Cortex of kidney (tissue), 1 donor: ENCODE results near the gene GRM1.

Experiments
- DNase-seq: peaks from one replicate; lab custom pipeline; 2025; lab: John Stamatoyannopoulos, UW

GRM1 gene

DNA sequence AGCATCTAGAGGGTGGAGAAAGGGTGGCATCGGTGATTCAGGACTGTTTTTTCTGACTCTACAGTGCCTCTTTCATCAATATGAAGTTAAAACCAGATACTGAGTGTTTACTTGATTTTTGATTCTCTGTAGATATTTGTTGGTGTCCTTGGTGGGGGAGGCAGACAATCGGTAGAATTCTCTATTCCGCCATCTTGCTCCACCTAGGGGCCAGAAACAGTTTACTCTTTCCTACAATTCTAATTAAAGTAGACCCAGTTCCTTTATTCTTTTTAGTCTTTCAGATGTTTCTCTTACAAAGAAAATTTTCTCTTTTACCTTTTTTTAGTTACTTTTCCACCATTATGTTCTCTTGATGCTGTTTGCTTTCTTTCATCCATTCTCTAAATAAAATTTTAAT lies 352.6 kb downstream of the GRM1 start:
- no peak for DNase-seq

DNA sequence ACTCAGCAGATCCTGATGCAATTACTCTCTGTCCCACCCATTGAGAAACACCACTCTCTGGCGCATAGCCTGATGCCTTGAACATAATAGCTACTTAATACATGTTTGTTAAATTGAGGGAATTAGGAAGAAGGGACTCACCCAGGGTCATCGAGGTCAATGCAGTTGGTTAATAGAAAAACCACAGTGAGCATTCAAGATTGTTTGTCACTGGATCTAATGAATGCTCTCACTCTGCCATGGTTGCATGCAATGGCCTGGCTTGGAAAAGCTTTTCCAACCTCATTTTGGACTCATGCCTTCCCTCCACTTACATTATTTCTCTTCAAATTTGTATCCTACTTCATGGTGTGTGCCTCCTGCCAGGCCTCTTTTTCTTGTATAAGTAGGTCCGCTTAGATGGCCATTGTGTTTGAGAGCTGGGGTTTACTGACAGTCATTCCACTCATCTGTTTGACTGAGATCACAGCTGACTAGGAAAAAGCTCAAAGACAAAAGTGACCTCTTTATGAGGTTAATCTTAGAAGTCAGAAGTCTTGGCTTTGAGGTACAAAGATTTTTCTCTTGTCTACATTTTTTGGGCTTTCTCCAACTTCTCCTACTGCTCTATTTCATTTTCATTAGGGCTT lies 360.0 kb downstream of the GRM1 start:
- DNase-seq = no peak

DNA sequence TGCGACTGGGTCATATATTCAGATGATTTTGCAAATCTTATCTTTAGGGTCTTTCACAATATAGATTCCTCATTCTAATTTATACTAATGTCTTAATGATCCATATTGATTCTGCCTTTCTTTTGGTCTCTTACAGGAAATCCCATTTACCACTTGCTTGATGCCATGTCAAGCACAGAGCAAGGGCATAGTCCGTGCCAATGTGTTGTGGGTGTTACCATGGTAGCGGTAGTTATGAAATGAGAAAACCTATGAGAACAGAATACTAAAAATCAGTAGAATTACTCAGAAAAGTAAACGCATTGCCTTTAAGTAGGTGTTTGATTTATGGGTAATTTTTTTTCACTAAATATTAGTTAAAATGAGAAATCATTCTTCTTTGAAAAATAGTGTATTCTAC lies 360.9 kb downstream of the GRM1 start:
- no peak for DNase-seq

DNA sequence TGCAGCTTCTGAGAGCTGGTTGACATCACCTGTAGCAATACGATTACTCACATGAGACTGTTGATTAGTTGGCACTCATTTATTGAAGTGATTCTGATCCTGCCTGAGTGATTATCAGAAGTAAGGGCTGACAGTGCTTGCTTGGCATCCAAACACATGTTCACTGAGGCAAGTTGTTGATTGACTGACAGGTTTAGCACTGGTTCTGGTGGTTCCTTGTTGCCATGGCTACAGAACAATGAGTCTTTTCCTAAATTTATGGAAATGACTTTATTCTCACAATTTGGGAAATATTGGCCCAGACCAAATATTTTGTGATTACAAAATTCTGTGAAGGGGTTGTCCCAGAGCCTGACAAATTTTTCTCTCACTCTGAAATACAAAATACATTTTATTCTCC lies 368.8 kb downstream of the GRM1 start:
- no peak for DNase-seq

DNA sequence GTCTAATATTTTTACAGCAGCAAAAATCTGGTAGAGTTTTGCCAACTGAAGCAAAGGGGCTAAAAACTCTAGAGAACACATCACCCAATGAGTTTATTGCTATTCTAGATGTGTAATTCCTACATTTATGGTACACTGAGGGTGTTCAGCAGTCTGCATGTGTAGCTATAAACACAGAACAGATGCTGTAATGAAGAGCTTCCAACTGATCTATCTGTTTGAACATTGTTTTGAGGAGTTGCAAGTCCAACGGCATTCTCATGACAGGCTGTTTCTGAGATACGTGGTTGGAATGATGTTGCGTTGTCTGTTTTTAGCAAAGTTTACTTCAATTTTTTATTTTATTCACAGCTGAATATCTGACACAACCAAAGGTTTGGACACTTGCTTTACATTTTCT lies 373.6 kb downstream of the GRM1 start:
- no peak for DNase-seq

DNA sequence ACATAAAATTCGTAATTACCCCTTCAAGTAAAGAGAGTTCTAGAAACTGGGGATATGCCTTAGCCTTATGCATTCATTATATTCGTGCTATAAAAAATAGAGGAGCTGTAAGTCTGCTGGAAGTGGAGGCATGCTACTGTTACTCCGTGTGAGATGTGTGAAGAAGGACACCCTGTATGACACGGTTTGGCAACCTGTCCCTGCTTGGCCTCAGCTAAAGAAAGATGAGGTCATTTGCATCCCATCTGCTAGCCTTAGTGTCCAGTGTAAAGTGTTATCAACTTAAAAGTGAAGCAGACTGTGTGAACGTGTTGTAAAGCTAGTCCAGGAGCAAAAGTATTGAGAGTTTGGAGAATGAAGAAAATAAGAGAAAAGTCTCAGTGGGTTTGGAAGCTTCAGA lies 379.7 kb downstream of the GRM1 start:
- DNase-seq = no peak

DNA sequence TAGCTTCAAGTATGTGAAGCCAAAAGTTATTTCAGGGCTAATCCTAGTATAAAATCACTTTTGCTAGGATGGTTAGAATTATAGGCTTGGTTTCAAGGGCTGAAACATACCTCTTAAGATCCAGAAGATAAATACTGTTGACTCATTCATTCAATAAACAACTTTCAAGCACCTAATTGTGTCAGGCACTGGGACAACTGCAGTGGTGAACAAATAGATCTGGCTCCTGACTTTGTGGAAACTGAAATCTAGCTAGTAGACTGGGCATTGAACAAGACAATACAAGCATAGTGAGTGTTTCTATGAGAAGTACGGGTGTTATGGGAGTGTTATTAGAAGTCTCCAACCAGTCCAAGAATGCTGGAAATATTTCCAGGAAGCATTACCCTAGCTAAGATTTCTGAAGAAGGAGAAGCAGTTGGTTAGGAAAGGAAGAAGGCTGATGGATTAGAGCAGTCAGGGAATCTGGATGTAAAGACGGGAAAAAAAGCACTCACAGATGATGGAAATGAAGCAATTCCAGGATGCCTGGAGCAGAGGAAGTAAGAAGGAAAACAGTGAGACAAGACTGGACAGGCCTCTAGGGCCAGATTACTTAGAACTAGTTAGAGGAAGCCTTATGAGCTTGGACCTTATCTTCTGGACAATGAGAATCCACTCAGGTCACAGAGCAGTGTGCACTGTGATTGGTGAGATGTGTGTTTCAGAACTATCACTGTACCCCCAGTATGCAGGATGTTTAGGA lies 382.2 kb downstream of the GRM1 start:
- no peak for DNase-seq

DNA sequence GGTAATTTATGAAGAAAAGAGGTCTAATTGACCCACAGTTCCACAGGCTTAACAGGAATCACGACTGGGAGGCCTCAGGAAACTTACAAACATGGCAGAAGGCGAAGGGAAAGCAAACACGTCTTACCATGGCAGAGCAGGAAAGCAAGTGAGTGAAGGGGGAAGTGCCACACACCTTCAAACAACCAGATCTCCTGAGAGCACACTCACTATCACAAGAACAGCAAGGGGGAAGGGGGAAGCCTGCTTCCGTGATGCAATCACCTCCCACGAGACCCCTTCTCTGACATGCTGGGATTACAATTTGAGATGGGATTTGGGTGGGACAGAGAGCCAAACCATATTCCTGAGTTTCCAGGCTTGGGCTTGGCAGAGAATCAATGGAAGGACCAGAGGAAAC lies 390.7 kb downstream of the GRM1 start:
- DNase-seq = no peak

DNA sequence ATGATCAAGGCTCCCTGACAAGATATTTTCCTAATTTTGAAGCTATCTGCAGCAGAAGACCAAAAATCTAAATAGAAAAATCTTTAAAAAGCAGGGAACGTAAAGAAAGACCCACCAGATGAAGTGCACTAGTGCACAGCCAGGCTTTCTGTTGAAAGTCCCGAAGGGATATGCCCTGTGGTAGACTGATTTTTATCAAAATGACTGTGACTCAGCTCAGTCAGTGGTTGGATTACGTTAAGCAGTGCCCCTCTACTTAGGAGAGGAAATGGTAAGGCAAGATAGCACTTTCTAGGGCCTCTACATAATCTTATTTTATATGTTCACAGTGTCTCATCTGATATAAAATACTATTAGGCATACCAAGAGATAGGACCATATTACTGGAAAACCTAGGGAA lies 391.4 kb downstream of the GRM1 start:
- no peak for DNase-seq

DNA sequence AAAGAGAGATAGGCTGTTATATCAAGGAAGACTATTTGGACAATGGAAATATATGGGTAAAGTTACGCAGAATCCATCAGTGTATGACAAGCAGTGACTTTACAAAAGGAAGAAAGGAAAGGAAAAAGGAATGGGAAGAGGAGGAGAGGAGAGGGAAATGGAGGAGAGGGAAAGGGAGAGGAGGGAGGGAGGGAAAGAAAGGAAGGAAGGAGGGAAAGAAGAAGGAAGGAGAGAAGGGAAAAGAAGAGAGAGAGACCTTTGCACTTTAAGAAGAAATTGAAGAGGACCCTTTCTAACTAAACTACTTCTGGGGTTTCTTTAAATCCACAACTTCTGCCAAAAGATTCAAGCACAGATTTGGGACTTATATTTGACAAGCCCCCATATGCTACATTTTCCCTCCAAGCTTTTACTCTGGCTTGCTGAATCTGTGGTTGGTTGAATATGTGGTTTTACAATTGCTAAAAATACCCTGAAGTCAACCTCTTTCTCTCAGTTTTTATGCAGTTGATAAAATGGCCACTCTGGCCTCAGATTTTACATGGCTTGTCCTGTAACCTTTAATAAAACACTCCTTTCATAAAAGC lies 394.0 kb downstream of the GRM1 start:
- DNase-seq = no peak

DNA sequence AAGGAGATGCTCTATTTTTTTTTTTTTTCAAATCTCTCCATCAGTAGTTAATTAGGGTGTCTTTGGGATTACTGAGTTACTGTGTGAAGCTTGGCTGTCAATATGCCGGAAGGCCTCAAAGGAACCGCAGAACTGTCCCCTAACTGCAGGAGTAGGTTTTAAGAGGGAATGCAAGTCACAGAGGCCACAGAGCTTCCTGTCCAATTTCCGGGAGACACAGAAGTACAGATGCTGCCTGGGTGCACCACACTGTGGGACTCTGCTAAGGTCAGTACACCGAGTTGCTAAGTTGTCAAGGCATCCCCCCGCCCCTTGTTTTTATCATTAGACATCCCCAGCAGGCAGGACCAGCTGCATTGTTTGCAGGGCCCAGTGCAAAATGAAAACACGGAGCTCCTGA lies 394.6 kb downstream of the GRM1 start:
- DNase-seq = no peak

DNA sequence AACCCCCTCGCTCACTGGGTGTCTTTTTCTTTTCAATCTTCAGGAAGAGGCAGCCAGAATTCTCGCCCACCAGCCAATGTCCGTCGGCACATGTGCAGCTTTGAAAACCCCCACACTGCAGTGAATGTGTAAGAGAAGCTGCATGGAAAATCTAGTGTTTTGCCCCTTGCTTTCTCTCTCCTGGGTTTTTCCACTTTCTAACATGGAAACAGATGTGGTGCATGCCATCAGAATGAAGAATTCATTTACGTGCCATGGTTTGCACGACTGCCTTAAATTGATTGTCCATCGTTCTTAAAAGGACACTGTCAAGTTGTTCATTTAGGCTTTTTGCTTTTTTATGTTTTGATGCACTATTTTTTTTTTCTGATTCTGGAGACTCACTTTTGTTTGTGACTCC lies 397.7 kb downstream of the GRM1 start:
- no peak for DNase-seq

DNA sequence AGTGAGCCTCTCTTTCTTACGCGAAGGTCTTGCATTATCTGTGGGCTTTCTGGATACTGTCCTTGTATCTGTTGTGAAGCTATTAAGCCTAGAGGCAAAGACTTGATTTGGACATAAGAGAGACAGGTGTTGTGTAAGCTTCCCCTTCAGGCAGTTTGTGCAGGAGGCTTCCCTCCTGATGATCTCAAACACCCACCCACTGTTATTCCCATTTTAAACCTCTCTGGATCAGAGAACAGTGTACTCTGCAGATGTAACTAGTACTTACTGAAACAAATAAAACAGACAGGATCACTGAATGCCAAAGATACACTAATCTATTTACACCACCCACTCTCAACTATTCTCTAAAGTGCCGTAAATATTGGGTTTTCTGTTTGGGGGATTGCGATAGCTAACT lies 401.0 kb downstream of the GRM1 start:
- no peak for DNase-seq

DNA sequence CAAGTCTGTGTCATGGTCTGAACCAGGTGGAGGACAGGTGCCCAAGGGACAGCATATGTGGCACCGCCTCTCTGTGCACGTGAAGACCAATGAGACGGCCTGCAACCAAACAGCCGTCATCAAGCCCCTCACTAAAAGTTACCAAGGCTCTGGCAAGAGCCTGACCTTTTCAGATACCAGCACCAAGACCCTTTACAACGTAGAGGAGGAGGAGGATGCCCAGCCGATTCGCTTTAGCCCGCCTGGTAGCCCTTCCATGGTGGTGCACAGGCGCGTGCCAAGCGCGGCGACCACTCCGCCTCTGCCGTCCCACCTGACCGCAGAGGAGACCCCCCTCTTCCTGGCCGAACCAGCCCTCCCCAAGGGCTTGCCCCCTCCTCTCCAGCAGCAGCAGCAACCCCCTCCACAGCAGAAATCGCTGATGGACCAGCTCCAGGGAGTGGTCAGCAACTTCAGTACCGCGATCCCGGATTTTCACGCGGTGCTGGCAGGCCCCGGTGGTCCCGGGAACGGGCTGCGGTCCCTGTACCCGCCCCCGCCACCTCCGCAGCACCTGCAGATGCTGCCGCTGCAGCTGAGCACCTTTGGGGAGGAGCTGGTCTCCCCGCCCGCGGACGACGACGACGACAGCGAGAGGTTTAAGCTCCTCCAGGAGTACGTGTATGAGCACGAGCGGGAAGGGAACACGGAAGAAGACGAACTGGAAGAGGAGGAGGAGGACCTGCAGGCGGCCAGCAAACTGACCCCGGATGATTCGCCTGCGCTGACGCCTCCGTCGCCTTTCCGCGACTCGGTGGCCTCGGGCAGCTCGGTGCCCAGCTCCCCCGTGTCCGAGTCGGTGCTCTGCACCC lies 405.2 kb downstream of the GRM1 start:
- no peak for DNase-seq

DNA sequence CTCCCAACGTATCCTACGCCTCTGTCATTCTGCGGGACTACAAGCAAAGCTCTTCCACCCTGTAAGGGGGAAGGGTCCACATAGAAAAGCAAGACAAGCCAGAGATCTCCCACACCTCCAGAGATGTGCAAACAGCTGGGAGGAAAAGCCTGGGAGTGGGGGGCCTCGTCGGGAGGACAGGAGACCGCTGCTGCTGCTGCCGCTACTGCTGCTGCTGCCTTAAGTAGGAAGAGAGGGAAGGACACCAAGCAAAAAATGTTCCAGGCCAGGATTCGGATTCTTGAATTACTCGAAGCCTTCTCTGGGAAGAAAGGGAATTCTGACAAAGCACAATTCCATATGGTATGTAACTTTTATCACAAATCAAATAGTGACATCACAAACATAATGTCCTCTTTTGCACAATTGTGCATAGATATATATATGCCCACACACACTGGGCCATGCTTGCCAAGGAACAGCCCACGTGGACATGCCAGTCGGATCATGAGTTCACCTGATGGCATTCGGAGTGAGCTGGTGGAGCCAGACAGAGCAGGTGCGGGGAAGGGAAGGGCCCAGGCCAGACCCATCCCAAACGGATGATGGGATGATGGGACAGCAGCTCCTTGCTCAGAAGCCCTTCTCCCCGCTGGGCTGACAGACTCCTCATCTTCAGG lies 406.0 kb downstream of the GRM1 start:
- DNase-seq = no peak

DNA sequence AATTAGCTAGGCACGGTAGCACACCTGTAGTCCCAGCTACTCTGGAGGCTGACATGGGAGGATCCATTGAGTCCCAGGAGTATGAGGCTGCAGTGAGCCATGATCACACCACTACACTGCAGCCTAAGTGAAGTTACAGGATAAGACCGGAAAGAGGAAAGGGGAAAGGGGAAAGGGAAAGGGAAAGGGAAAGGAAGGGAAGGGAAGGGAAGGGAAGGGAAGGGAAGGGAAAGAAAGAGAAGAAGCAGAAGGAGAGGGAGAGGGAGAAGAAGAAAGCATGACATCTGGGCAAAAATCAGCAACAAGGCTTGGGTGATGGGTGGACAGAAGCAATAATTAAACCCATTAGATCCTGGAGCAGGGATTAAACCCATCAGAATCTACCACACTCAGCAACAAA lies 413.0 kb downstream of the GRM1 start:
- DNase-seq = no peak

DNA sequence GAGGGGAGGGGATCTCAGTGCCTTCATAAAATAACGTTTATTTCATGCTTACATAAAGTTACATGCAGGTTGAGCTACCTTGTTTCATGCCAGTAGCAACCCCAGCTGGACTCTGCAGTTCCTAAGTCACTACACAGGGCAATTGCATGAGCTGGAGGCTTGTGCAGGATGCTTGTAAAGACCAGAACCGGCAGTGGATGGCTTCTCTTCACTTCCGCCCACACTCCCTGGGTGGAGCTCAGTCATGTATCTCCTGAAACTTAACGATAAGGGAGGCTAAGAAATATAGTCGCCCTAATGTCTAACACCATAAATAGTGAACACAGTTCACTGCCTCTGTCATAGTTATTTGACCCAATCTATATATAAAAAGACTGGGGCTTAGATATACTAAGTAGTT lies 415.3 kb downstream of the GRM1 start:
- DNase-seq = no peak

DNA sequence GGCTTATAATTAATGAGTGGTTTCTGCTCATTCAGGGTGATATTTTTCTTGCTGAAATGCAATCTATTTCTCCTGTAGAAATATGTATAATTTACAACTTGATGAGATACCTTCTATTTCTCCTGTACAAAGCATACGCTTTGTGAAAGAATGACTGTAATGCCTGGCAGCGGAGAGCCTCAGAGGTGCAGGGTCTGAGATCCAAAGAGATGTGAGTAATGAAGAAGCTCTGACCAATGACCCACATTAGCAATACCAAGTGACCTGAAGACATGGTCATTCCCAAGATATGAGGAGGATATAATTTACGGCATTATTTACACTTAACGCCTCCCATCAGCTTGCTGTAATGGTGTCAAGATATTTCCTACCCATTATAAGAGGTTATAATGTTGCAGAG lies 416.4 kb downstream of the GRM1 start:
- DNase-seq = no peak

DNA sequence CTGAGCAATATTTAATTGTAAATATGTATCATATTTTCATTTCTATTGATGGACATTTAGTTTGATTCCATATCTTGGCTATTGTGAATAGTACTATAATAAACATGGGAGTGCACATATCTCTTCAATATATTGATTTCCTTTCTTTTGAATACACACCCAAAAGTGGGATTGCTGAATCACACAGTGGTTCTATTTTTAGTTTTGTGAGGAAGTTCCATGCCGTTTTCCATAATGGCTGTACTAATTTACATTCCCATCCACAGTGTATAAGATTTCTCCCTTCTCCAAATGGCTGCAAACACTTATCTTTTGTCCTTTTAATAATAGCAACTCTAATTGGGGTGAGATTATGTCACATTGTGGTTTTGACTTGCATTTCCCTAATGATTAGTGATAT lies 428.0 kb downstream of the GRM1 start:
- DNase-seq = no peak

DNA sequence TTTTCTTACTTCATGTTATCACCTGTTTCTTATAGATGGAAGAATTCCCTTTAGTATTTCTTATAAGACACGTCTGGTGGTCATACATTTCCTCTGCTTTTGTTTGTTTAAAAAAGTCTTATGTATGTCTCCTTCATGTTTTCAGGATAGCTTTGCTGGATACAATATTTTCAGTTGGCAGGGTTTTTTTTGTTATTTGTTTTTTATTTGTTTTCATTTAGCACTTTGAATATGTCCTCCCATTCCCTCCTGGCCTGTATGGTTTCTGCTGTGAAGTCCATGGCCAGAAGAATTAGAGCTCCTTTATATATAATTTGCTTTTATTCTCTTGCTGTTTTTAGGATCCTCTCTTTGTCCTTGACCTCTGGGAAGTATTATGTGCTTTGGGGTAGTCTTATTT lies 432.1 kb downstream of the GRM1 start:
- no peak for DNase-seq

DNA sequence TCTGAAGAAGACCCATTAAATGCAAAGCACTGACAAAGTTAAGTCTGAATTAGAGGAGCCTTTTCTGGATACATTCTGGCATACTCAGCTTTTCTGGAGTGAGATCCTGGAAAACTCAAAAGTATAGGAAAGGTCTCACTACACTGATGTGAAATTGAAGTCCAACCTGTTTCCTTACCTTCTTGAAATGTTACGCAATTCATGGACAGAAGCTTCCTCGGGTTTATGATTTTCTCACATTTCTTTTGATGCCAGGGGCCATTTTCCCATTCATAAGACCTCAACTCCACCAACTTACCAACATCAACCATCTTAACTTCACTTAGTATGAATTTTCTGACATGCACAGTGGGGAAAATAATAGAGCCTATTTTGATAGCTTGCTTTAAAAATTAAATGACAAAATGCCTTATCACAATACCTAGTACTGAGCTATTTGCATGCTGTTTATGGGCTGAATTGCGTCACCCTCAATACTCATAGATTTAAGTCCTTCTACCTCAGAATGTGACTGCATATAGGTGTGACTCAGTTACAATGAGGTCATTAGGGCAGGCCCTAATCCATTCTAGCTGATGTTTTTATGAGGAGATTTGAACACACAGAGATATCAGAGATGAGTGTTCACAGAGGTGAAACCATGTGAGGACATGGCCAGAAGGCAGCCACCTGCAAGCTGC lies 441.4 kb downstream of the GRM1 start:
- DNase-seq = no peak

DNA sequence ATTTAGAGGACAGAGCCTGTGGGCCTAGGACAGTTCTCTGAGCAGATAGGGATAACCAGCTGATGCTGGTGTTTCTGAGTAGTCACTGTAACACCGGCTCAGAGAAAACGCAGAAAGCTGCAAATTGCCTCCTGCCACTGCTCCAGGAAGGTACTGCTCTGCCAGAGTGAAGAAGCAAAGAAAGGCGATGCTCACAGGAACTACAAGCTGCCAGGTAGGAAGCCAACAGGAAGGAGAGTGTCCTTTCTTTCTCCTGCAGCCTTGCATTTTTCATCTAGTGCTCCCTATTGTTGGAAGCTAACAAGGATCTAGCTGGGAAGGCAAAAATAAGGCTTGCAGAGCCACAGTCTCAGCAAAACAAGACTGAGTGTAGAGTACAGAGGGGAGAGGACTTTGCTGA lies 444.1 kb downstream of the GRM1 start:
- DNase-seq = no peak
